ENCODE measurements around the gene PSORS1C2. TPM values are rescaled to one million over a fixed set of nuclear protein-coding genes. Genes with fewer than 3 reads are reported as not detected.

The PSORS1C2 gene
- total RNA-seq, 2 experiments from 2014 or later: not detected

- Histone ChIP-seq H3K36me3 (ENCODE audit: insufficient read depth, low read length) (no peaks in the 10 kb centered on the region), H3K27ac (ENCODE audit: low read depth, low read length, poor library complexity, severe bottlenecking) (no peak overlapping the region), H3K4me3 (ENCODE audit: low read depth, low read length, poor library complexity, severe bottlenecking) (no peak overlapping the region), H2AFZ (ENCODE audit: low read length) (no peak overlapping the region), H3K9me2 (ENCODE audit: insufficient read depth, low read length) (no peaks in the 10 kb centered on the region), H3K9me3 (ENCODE audit: low read length) (no peaks in the 10 kb centered on the region), H3K4me1 (ENCODE audit: insufficient read depth, low read length, poor library complexity, severe bottlenecking) (peaks cover 12% of the 10 kb centered on the region), H3K4me2 (ENCODE audit: low read length) (no peak overlapping the region), H3K79me2 (ENCODE audit: insufficient read depth, low read depth, low read length) (no peaks in the 10 kb centered on the region), H4K20me1 (ENCODE audit: insufficient read depth, low read length) (no peaks in the 10 kb centered on the region)
- CTCF ChIA-PET (ENCODE audit: unreplicated experiment): no interaction called here
- POLR2A ChIA-PET: no interaction called here
- no peak for DNase-seq (ENCODE audit: low spot score)
- BruUV-seq (replicated peaks): no TSS peak
- TF ChIP-seq EZH2phosphoT487 (IDR thresholded peaks at IDR 0.05; ENCODE audit: borderline replicate concordance, low read depth, low read length): no peak
- no peak for TF ChIP-seq CTCF (conservative IDR thresholded peaks at IDR 0.05; ENCODE audit: low read length)
- intact Hi-C loops (cut with micrococcal nuclease; ENCODE audit: unreplicated experiment): no loop called here
These were observed 40.4 kb downstream of the PSORS1C2 start for GRCh38 chr6:31098449-31098938.

GRCh38 chr6:31096656-31097055 lies 42.2 kb downstream of the PSORS1C2 start:
- BruUV-seq (replicated peaks): no TSS peak
- CTCF ChIA-PET (ENCODE audit: unreplicated experiment): no interaction called here
- H3K4me2 ChIP-seq (ENCODE audit: low read length): no peak overlapping the region
- H4K20me1 ChIP-seq (ENCODE audit: insufficient read depth, low read length): no peaks in the 10 kb centered on the region
- no peaks in the 10 kb centered on the region for H3K9me2 ChIP-seq (ENCODE audit: insufficient read depth, low read length)
- POLR2A ChIA-PET: interaction anchor here (1.0 kb wide), 1 partner anchor 105 kb away, joined by 6 read pairs; no protein-coding TSS in a partner anchor
- H3K79me2 ChIP-seq (ENCODE audit: insufficient read depth, low read depth, low read length): no peaks in the 10 kb centered on the region
- H3K4me1 ChIP-seq (ENCODE audit: insufficient read depth, low read length, poor library complexity, severe bottlenecking): peaks cover 12% of the 10 kb centered on the region
- TF ChIP-seq CTCF (conservative IDR thresholded peaks at IDR 0.05; ENCODE audit: low read length): no peak
- TF ChIP-seq EZH2phosphoT487 (IDR thresholded peaks at IDR 0.05; ENCODE audit: borderline replicate concordance, low read depth, low read length): no peak
- DNase-seq (ENCODE audit: low spot score): no peak
- no peaks in the 10 kb centered on the region for H3K36me3 ChIP-seq (ENCODE audit: insufficient read depth, low read length)
- no peaks in the 10 kb centered on the region for H3K9me3 ChIP-seq (ENCODE audit: low read length)
- H2AFZ ChIP-seq (ENCODE audit: low read length): no peak overlapping the region
- intact Hi-C loops (cut with micrococcal nuclease; ENCODE audit: unreplicated experiment): no loop called here
- no peak overlapping the region for H3K27ac ChIP-seq (ENCODE audit: low read depth, low read length, poor library complexity, severe bottlenecking)
- no peak overlapping the region for H3K4me3 ChIP-seq (ENCODE audit: low read depth, low read length, poor library complexity, severe bottlenecking)

- CTCF ChIA-PET (ENCODE audit: unreplicated experiment): no interaction called here
- POLR2A ChIA-PET: interaction anchor here (1.0 kb wide), 1 partner anchor 104 kb away, joined by 6 read pairs; no protein-coding TSS in a partner anchor
These were observed 42.7 kb downstream of the PSORS1C2 start for GRCh38 chr6:31096215-31096614.

More at GRCh38 chr6:31096215-31096614, 42.7 kb downstream of the PSORS1C2 start:
- TF ChIP-seq CTCF (conservative IDR thresholded peaks at IDR 0.05; ENCODE audit: low read length) (no peak), EZH2phosphoT487 (IDR thresholded peaks at IDR 0.05; ENCODE audit: borderline replicate concordance, low read depth, low read length) (no peak)
- no peak overlapping the region for H3K27ac ChIP-seq (ENCODE audit: low read depth, low read length, poor library complexity, severe bottlenecking)
- intact Hi-C loops (cut with micrococcal nuclease; ENCODE audit: unreplicated experiment): no loop called here
- no peaks in the 10 kb centered on the region for H3K36me3 ChIP-seq (ENCODE audit: insufficient read depth, low read length)
- no TSS peak for BruUV-seq (replicated peaks)
- no peaks in the 10 kb centered on the region for H3K9me3 ChIP-seq (ENCODE audit: low read length)
- no peaks in the 10 kb centered on the region for H3K79me2 ChIP-seq (ENCODE audit: insufficient read depth, low read depth, low read length)
- H3K4me2 ChIP-seq (ENCODE audit: low read length): no peak overlapping the region
- H2AFZ ChIP-seq (ENCODE audit: low read length): no peak overlapping the region
- DNase-seq (ENCODE audit: low spot score): no peak
- peaks cover 12% of the 10 kb centered on the region for H3K4me1 ChIP-seq (ENCODE audit: insufficient read depth, low read length, poor library complexity, severe bottlenecking)
- no peaks in the 10 kb centered on the region for H4K20me1 ChIP-seq (ENCODE audit: insufficient read depth, low read length)
- H3K9me2 ChIP-seq (ENCODE audit: insufficient read depth, low read length): no peaks in the 10 kb centered on the region
- H3K4me3 ChIP-seq (ENCODE audit: low read depth, low read length, poor library complexity, severe bottlenecking): no peak overlapping the region

Data from OCI-LY7 (cell line).